Heart left ventricle (tissue), 13 donors: ENCODE data around the gene FAM180A.

Experiments
- CTCF ChIP-seq, 12 donors: fragments of 200-600 bp; sonication (generic) in 4 of 12; IDR thresholded peaks; one replicate each; pipeline versions ENCODE4 v1.5.0 to v1.8.0; 2018 to 2022; ENCODE audit warnings: antibody characterized with exemption in 12 of 12, mild to moderate bottlenecking in 5 of 12
- POLR2A ChIP-seq, 2 donors: fragments of 450-650 bp; IDR thresholded peaks; one replicate each; pipeline ENCODE4 v1.6.1; 2017; ENCODE audit warnings: antibody characterized with exemption in 2 of 2, mild to moderate bottlenecking in 2 of 2, moderate library complexity in 2 of 2
- donor health status: ischemic (EF 13 %, LVEDD 7.1; RV severe dilation, severe dysfunction).
- donor health status: DM: no; HTN: yes; CAD: no.
- donor health status: DM: no; HTN: no; CAD: no.
- donor health status: ischemic (EF 25% LVEDD 6.9; RV normal size, moderate dysfunction).
- donor health status: ischemic (EF 25% LVEDD 5.7; RV mildly dilated, moderate dysfunction).
- donor health status: ischemic (EF 35%, LVEDD 5.7; RV mildly dilated, moderate dysfunction).
- donor health status: nonischemic (EF 11% LVEDD 7.7; RV severe dilation, severe dysfunction).
- donor health status: DM: yes; HTN: yes; CAD: no.
- donor health status: PGD.
- donor health status: ischemic (EF 29% LVEDD 5.4; RV normal size, mild dysfunction).
- donor health status: nonischemic (EF 23%, LVEDD 6.1; RV moderate dilation, normal function).

GRCh38 chr7:135759532-135759931 lies 10.9 kb upstream of the FAM180A start:
- TF ChIP-seq CTCF (IDR thresholded peaks at IDR 0.05) (no peak), POLR2A (IDR thresholded peaks at IDR 0.05) (no peak)
